H9 (cell line): ENCODE measurements around the gene TBC1D9. TPM values are rescaled to one million over a fixed set of nuclear protein-coding genes. Genes with fewer than 3 reads are reported as not detected.

ENCODE experiments used
- DNase-seq: peaks from one replicate; pipeline ENCODE4 v3.0.0-alpha.2; 2017
- H2AFZ ChIP-seq: one replicate; pipeline ENCODE4 v1.6.1; 2013; ENCODE audit warnings: mild to moderate bottlenecking, low read length, control low read depth, moderate library complexity
- H2AK5ac ChIP-seq: 2 replicates; pipeline ENCODE4 v1.6.1; 2013; ENCODE audit warnings: low read length, control low read depth, mixed read lengths; ENCODE audit not compliant: insufficient read length
- H2BK120ac ChIP-seq: one replicate; pipeline ENCODE4 v1.6.1; 2013; ENCODE audit warnings: low read depth, mild to moderate bottlenecking, low read length, control low read depth, inconsistent platforms; ENCODE audit not compliant: poor library complexity, severe bottlenecking
- H2BK12ac ChIP-seq: 2 replicates; pipeline ENCODE4 v1.6.1; 2013; ENCODE audit warnings: low read length, control low read depth, mixed read lengths, low read depth; ENCODE audit not compliant: insufficient read length
- H2BK15ac ChIP-seq: 2 replicates; pipeline ENCODE4 v1.6.1; 2013; ENCODE audit warnings: low read depth, low read length, control low read depth
- H2BK20ac ChIP-seq: one replicate; pipeline ENCODE4 v1.6.1; 2013; ENCODE audit warnings: low read depth, mild to moderate bottlenecking, low read length, control low read depth, inconsistent platforms; ENCODE audit not compliant: poor library complexity, severe bottlenecking
- H2BK5ac ChIP-seq: 2 replicates; pipeline ENCODE4 v1.6.1; 2013; ENCODE audit warnings: low read length, control low read depth, mixed read lengths; ENCODE audit not compliant: insufficient read length
- H3K14ac ChIP-seq: 2 replicates; pipeline ENCODE4 v1.6.1; 2013; ENCODE audit warnings: low read length, control low read depth; ENCODE audit not compliant: insufficient read depth
- H3K18ac ChIP-seq: 2 replicates; pipeline ENCODE4 v1.6.1; 2013; ENCODE audit warnings: low read depth, mild to moderate bottlenecking, mixed read lengths, low read length, control low read depth; ENCODE audit not compliant: insufficient read length
- H3K23ac ChIP-seq: 2 replicates; pipeline ENCODE4 v1.6.1; 2013; ENCODE audit warnings: low read length, control low read depth, mixed read lengths, low read depth; ENCODE audit not compliant: insufficient read length
- H3K23me2 ChIP-seq: 2 replicates; pipeline ENCODE4 v1.6.1; 2013; ENCODE audit warnings: low read depth, mild to moderate bottlenecking, mixed read lengths, low read length, control low read depth; ENCODE audit not compliant: insufficient read length, poor library complexity, severe bottlenecking
- H3K27ac ChIP-seq: 2 replicates; pipeline ENCODE4 v1.5.1; 2013; ENCODE audit warnings: low read length, control low read depth, mixed read lengths, low read depth; ENCODE audit not compliant: insufficient read length
- H3K27me3 ChIP-seq: 2 replicates; pipeline ENCODE4 v1.6.1; 2013; ENCODE audit warnings: low read length, control low read depth, inconsistent platforms; ENCODE audit not compliant: insufficient read depth
- H3K4ac ChIP-seq: 2 replicates; pipeline ENCODE4 v1.6.1; 2013; ENCODE audit warnings: low read depth, mild to moderate bottlenecking, control low read depth, inconsistent platforms, low read length, moderate library complexity
- H3K4me1 ChIP-seq: 2 replicates; pipeline ENCODE4 v1.6.1; 2013; ENCODE audit warnings: low read length, control low read depth, inconsistent platforms; ENCODE audit not compliant: insufficient read depth
- H3K4me2 ChIP-seq: 2 replicates; pipeline ENCODE4 v1.6.1; 2013; ENCODE audit warnings: low read length, control low read depth, mixed read lengths; ENCODE audit not compliant: insufficient read length, insufficient read depth
- H3K56ac ChIP-seq: 2 replicates; pipeline ENCODE4 v1.6.1; 2013; ENCODE audit warnings: low read depth, mild to moderate bottlenecking, mixed read lengths, low read length, control low read depth; ENCODE audit not compliant: insufficient read length
- H3K79me1 ChIP-seq: 2 replicates; pipeline ENCODE4 v1.6.1; 2013; ENCODE audit warnings: low read depth, mild to moderate bottlenecking, moderate library complexity, low read length, control low read depth, inconsistent platforms; ENCODE audit not compliant: insufficient read depth, poor library complexity, severe bottlenecking
- H3K79me2 ChIP-seq: 2 replicates; pipeline ENCODE4 v1.6.1; 2013; ENCODE audit warnings: low read length, control low read depth, inconsistent platforms; ENCODE audit not compliant: insufficient read depth
- H3K9ac ChIP-seq: 2 replicates; pipeline ENCODE4 v1.6.1; 2013; ENCODE audit warnings: low read length, control low read depth, mixed read lengths; ENCODE audit not compliant: insufficient read length; ENCODE audit errors: extremely low read depth
- H3K9me3 ChIP-seq: one replicate; pipeline ENCODE4 v1.6.1; 2013; ENCODE audit warnings: low read depth, low read length, inconsistent platforms; ENCODE audit not compliant: control insufficient read depth
- H3T11ph ChIP-seq: one replicate; pipeline ENCODE4 v1.6.1; 2013; ENCODE audit warnings: mild to moderate bottlenecking, low read length, control low read depth, inconsistent platforms
- H4K20me1 ChIP-seq: one replicate; pipeline ENCODE4 v1.6.1; 2013; ENCODE audit not compliant: control insufficient read depth, insufficient read length, insufficient read depth
- H4K5ac ChIP-seq: 2 replicates; pipeline ENCODE4 v1.6.1; 2013; ENCODE audit warnings: low read depth, mild to moderate bottlenecking, mixed read lengths, low read length, control low read depth; ENCODE audit not compliant: insufficient read length
- H4K8ac ChIP-seq: replicated peaks from 2 replicates; pipeline ENCODE4 v1.6.1; 2013; ENCODE audit warnings: low read length, control low read depth, mixed read lengths, low read depth; ENCODE audit not compliant: insufficient read length
- H4K91ac ChIP-seq: 2 replicates; pipeline ENCODE4 v1.6.1; 2013; ENCODE audit warnings: low read depth, mild to moderate bottlenecking, moderate library complexity, mixed read lengths, low read length, control low read depth; ENCODE audit not compliant: insufficient read length
- H3K27ac Mint-ChIP-seq, 3 experiments: 2 replicates in 2 of 3; 3 replicates in 1 of 3; pipeline ENCODE4 v1.8.0; 2020 to 2021; ENCODE audit warnings: mixed read lengths in 3 of 3, mild to moderate bottlenecking in 1 of 3, moderate library complexity in 1 of 3
- H3K27me3 Mint-ChIP-seq: 2 replicates; pipeline ENCODE4 v1.8.0; 2021; ENCODE audit warnings: low read depth, mild to moderate bottlenecking, moderate library complexity, mixed read lengths
- H3K36me3 Mint-ChIP-seq, 3 experiments: 2 replicates in 2 of 3; 3 replicates in 1 of 3; pipeline ENCODE4 v1.8.0; 2020 to 2021; ENCODE audit warnings: low read depth in 3 of 3, mixed read lengths in 3 of 3; ENCODE audit not compliant: insufficient read depth in 1 of 3
- H3K4me1 Mint-ChIP-seq, 2 experiments: 2 replicates each; pipeline ENCODE4 v1.8.0; 2020; ENCODE audit warnings: mixed read lengths in 2 of 2
- H3K4me3 Mint-ChIP-seq, 2 experiments: 2 replicates in 1 of 2; 3 replicates in 1 of 2; pipeline ENCODE4 v1.8.0; 2020 to 2021; ENCODE audit warnings: mild to moderate bottlenecking in 2 of 2, mixed read lengths in 2 of 2, moderate library complexity in 1 of 2
- H3K9me3 Mint-ChIP-seq, 2 experiments: 2 replicates in 1 of 2; 3 replicates in 1 of 2; pipeline ENCODE4 v1.8.0; 2020; ENCODE audit warnings: mild to moderate bottlenecking in 2 of 2, mixed read lengths in 2 of 2, moderate library complexity in 1 of 2
- CTCF ChIP-seq: fragments of 200-600 bp; sonication (generic); conservative IDR thresholded peaks from 3 replicates; pipeline ENCODE4 v1.8.0; 2021; ENCODE audit warnings: antibody characterized with exemption, mild to moderate bottlenecking
- WGBS: extraction: QIAGEN DNeasy Blood & Tissue Kit; methylation state at CpG from one replicate; pipeline ENCODE4 v1.1.7; 2013; ENCODE audit warnings: missing lambda C conversion rate, low lambda C conversion rate, mixed read lengths; ENCODE audit not compliant: insufficient read length; ENCODE audit errors: extremely low coverage; 5-methylcytosine and 5-hydroxymethylcytosine counted together
- total RNA-seq: library from RNA; stranded (reverse); gene quantifications from 2 replicates; pipeline ENCODE4 v1.2.1, GENCODE V29; 2021

TBC1D9 gene
- total RNA-seq, 1 experiment from 2014 or later = 0.63 TPM

- H2BK5ac ChIP-seq = no peak overlapping the region
- no peak overlapping the region for H2BK15ac ChIP-seq
- Mint-ChIP-seq H3K9me3 (peaks cover 7 to 18% of the 10 kb centered on the region in 2 experiments; a peak in 4 of 5 replicates), H3K4me1 (peaks cover 9 to 12% of the 10 kb centered on the region in 2 experiments; a peak in 3 of 4 replicates), H3K4me3 (no peak overlapping the region), H3K36me3 (peaks cover 0 to 7% (median 5%) of the 10 kb centered on the region in 3 experiments; a peak in 5 of 7 replicates), H3K27ac (no peak overlapping the region), H3K27me3 (no peaks in the 10 kb centered on the region; the same call in 1 of the 2 replicates)
- H3K14ac ChIP-seq = no peak overlapping the region
- no peak for TF ChIP-seq CTCF
- H2BK12ac ChIP-seq = no peak overlapping the region
- no peaks in the 10 kb centered on the region for H3K27me3 ChIP-seq
- no peak overlapping the region for H4K5ac ChIP-seq
- no peak overlapping the region for H3K18ac ChIP-seq
- no peak overlapping the region for H3K27ac ChIP-seq
- H3K56ac ChIP-seq = no peak overlapping the region
- no peak overlapping the region for H4K8ac ChIP-seq
- no peaks in the 10 kb centered on the region for H3K79me1 ChIP-seq
- H2AK5ac ChIP-seq = no peak overlapping the region
- H3K79me2 ChIP-seq = no peaks in the 10 kb centered on the region
- H2AFZ ChIP-seq = no peak overlapping the region
- H3K4ac ChIP-seq = no peak overlapping the region
- DNase-seq = no peak
- H4K91ac ChIP-seq = no peak overlapping the region
- no peak overlapping the region for H3K9ac ChIP-seq
- no peak overlapping the region for H3K4me2 ChIP-seq
- no CpG with 5 or more reads among the region's 11 CpGs for WGBS
- H3K9me3 ChIP-seq = no peaks in the 10 kb centered on the region
- H2BK20ac ChIP-seq = no peak overlapping the region
- H3T11ph ChIP-seq = no peak overlapping the region
- no peaks in the 10 kb centered on the region for H4K20me1 ChIP-seq
- no peak overlapping the region for H3K23ac ChIP-seq
- H2BK120ac ChIP-seq = no peak overlapping the region
- no peaks in the 10 kb centered on the region for H3K23me2 ChIP-seq
- no peaks in the 10 kb centered on the region; the same call in 1 of the 2 replicates for H3K4me1 ChIP-seq
Observed at GRCh38 chr4:140710908-140711622, 45.1 kb downstream of the TBC1D9 start.
